T-cell (primary cell): ENCODE measurements around the gene CORO7. TPM values are rescaled to one million over a fixed set of nuclear protein-coding genes. Genes with fewer than 3 reads are reported as not detected.

Experiments
- ATAC-seq, 4 experiments: fragments of 200-7000 bp in 3 of 4; fragments of 150-1000 bp in 1 of 4; cut with Tn5 transposase; replicated peaks in 1 of 4; 1 replicate in 3 of 4; 2 replicates in 1 of 4; pipeline ENCODE4 v1.10.0; 2021; ENCODE audit warnings: moderate library complexity in 3 of 4, mild to moderate bottlenecking in 2 of 4, moderate number of reproducible peaks in 1 of 4
- CTCF ChIA-PET, 2 donors: fragments of 300-600 bp; sonication (Branson Sonifier 250); formaldehyde crosslinking; loops; one replicate each; lab custom pipeline; 2022; ENCODE audit warnings: antibody characterized with exemption in 2 of 2; lab: Charles Lee
- POLR2A ChIA-PET, 2 donors: fragments of 300-600 bp; sonication (Branson Sonifier 250); formaldehyde crosslinking; loops; one replicate each; lab custom pipeline; 2022; ENCODE audit warnings: antibody characterized with exemption in 2 of 2; lab: Charles Lee
- DNase-seq, 35 experiments: peaks; one replicate each; pipeline versions ENCODE4 v3.0.0 to v3.0.0-alpha.2; 2013 to 2023
- H3K27ac ChIP-seq: one replicate; pipeline ENCODE4 v1.5.1; 2013; ENCODE audit warnings: low read length
- H3K27me3 ChIP-seq, 2 experiments: replicated peaks in 1 of 2; 1 replicate in 1 of 2; 2 replicates in 1 of 2; pipeline versions ENCODE4 v1.6.1 to v1.7.0; 2013; ENCODE audit warnings: low read length in 1 of 2, mixed read lengths in 1 of 2; ENCODE audit not compliant: control insufficient read depth in 2 of 2, insufficient read depth in 2 of 2; ENCODE audit errors: extremely low read depth in 1 of 2
- H3K36me3 ChIP-seq, 2 donors: 1 replicate in 1 of 2; 2 replicates in 1 of 2; pipeline versions ENCODE4 v1.6.1 to v1.7.0; 2013; ENCODE audit warnings: low read length in 1 of 2; ENCODE audit not compliant: control insufficient read depth in 2 of 2, insufficient read depth in 1 of 2; ENCODE audit errors: extremely low read depth in 1 of 2
- H3K4me1 ChIP-seq, 2 experiments: 1 replicate in 1 of 2; 2 replicates in 1 of 2; pipeline versions ENCODE4 v1.6.1 to v1.7.0; 2013; ENCODE audit warnings: low read length in 2 of 2, mixed read lengths in 1 of 2; ENCODE audit not compliant: insufficient read depth in 2 of 2, control insufficient read depth in 1 of 2; ENCODE audit errors: extremely low read depth in 1 of 2
- H3K4me3 ChIP-seq, 2 donors: 1 replicate in 1 of 2; 2 replicates in 1 of 2; pipeline versions ENCODE4 v1.5.1 to v1.7.0; 2013; ENCODE audit warnings: mild to moderate bottlenecking in 2 of 2, low read length in 1 of 2, moderate library complexity in 1 of 2; ENCODE audit not compliant: control insufficient read depth in 1 of 2; ENCODE audit errors: extremely low read depth in 1 of 2
- H3K9me3 ChIP-seq: 2 replicates; pipeline ENCODE4 v1.7.0; 2013
- H3K27ac Mint-ChIP-seq, 2 donors: one replicate each; pipeline ENCODE4 v1.8.0; 2020 to 2021; ENCODE audit warnings: mild to moderate bottlenecking in 2 of 2, mixed read lengths in 2 of 2
- H3K27me3 Mint-ChIP-seq, 2 donors: one replicate each; pipeline ENCODE4 v1.8.0; 2021 to 2022; ENCODE audit warnings: mixed read lengths in 2 of 2
- H3K36me3 Mint-ChIP-seq: one replicate; pipeline ENCODE4 v1.8.0; 2021; ENCODE audit warnings: mixed read lengths
- H3K4me1 Mint-ChIP-seq, 3 donors: one replicate each; pipeline ENCODE4 v1.8.0; 2020 to 2022; ENCODE audit warnings: mixed read lengths in 3 of 3, mild to moderate bottlenecking in 1 of 3
- H3K4me3 Mint-ChIP-seq, 3 donors: one replicate each; pipeline ENCODE4 v1.8.0; 2020 to 2022; ENCODE audit warnings: mild to moderate bottlenecking in 3 of 3, mixed read lengths in 3 of 3, moderate library complexity in 3 of 3
- H3K9me3 Mint-ChIP-seq, 3 donors: one replicate each; pipeline ENCODE4 v1.8.0; 2020 to 2022; ENCODE audit warnings: mixed read lengths in 3 of 3
- WGBS: methylation state at CpG from one replicate; pipeline ENCODE4 v1.1.5; 2013; ENCODE audit warnings: missing lambda C conversion rate; ENCODE audit not compliant: insufficient coverage; 5-methylcytosine and 5-hydroxymethylcytosine counted together
- total RNA-seq, 35 experiments: library from RNA in 6 of 35; stranded (reverse) in 6 of 35; fragments of 120-200 nt in 1 of 35; gene quantifications; one replicate each; pipeline versions ENCODE4 v1.2.1 to v1.2.4 and lab custom pipeline; 2013 to 2026

The CORO7 gene
- total RNA-seq, 5 donors from 2014 or later (not counting 1 experiment from before 2014, with no cell fraction given): 213 to 675 (median 230) TPM

- no peaks in the 10 kb centered on the region for H3K9me3 Mint-ChIP-seq
- H3K36me3 Mint-ChIP-seq: peaks cover 14% of the 10 kb centered on the region
- peak overlapping the region in 2 of 3 donors; percentile 28 to 39 for H3K4me3 Mint-ChIP-seq
- DNase-seq (no peak), ATAC-seq (no peak)
- no peaks in the 10 kb centered on the region for H3K9me3 ChIP-seq
- peaks cover 44 to 53% (median 45%) of the 10 kb centered on the region in 3 donors for H3K4me1 Mint-ChIP-seq
- peak overlapping the region; percentile 46 to 74 for H3K27ac Mint-ChIP-seq
- no peak overlapping the region for H3K27ac ChIP-seq
- H3K4me3 ChIP-seq: no peak overlapping the region
- peaks cover 6 to 76% of the 10 kb centered on the region in 2 experiments for H3K4me1 ChIP-seq
- WGBS: 99% methylated on average over 6 of the region's 8 CpGs
- H3K27me3 Mint-ChIP-seq: no peaks in the 10 kb centered on the region
- POLR2A ChIA-PET: no interaction called here
- CTCF ChIA-PET: interaction anchor here in 1 of 2 donors (0.5 to 1.2 kb wide), 2 partner anchors 8 to 27 kb away, joined by 3 to 8 read pairs; no protein-coding TSS in a partner anchor
- peaks cover 19 to 63% of the 10 kb centered on the region in 2 donors for H3K36me3 ChIP-seq
- H3K27me3 ChIP-seq: no peaks in the 10 kb centered on the region
Observed at GRCh38 chr16:4412159-4412558, 4.2 kb downstream of the CORO7 start.

- Mint-ChIP-seq H3K27ac (no peak overlapping the region), H3K4me1 (peaks cover 42 to 50% (median 44%) of the 10 kb centered on the region in 3 donors), H3K4me3 (no peak overlapping the region), H3K36me3 (peaks cover 14% of the 10 kb centered on the region), H3K27me3 (no peaks in the 10 kb centered on the region), H3K9me3 (no peaks in the 10 kb centered on the region)
- Histone ChIP-seq H3K36me3 (peaks cover 20 to 67% of the 10 kb centered on the region in 2 donors), H3K9me3 (no peaks in the 10 kb centered on the region), H3K27ac (no peak overlapping the region), H3K27me3 (no peaks in the 10 kb centered on the region), H3K4me1 (peaks cover 2 to 71% of the 10 kb centered on the region in 2 experiments), H3K4me3 (no peak overlapping the region)
- ATAC-seq (no peak), DNase-seq (no peak)
- ChIA-PET POLR2A (no interaction called here), CTCF (no interaction called here)
- WGBS: 97% methylated on average over 11 of the region's 16 CpGs
Observed at GRCh38 chr16:4411684-4412083, 4.7 kb downstream of the CORO7 start.

GRCh38 chr16:4410335-4411075, 5.9 kb downstream of the CORO7 start:
- H3K4me3 Mint-ChIP-seq: peak overlapping the region in 1 of 3 donors; percentile 31
- no peak for ATAC-seq

GRCh38 chr16:4409081-4409932, 7.1 kb downstream of the CORO7 start:
- CTCF ChIA-PET: no interaction called here
- H3K27ac Mint-ChIP-seq: no peak overlapping the region
- peaks cover 32 to 41% (median 36%) of the 10 kb centered on the region in 3 donors for H3K4me1 Mint-ChIP-seq
- H3K4me1 ChIP-seq: peaks cover 0 to 61% of the 10 kb centered on the region in 2 experiments
- H3K36me3 Mint-ChIP-seq: peaks cover 24% of the 10 kb centered on the region
- no peaks in the 10 kb centered on the region for H3K9me3 Mint-ChIP-seq
- no peaks in the 10 kb centered on the region for H3K27me3 Mint-ChIP-seq
- no peak for ATAC-seq
- no peak overlapping the region for H3K4me3 Mint-ChIP-seq
- 95% methylated on average over 19 of the region's 19 CpGs for WGBS
- H3K36me3 ChIP-seq: peaks cover 33 to 91% of the 10 kb centered on the region in 2 donors
- H3K27ac ChIP-seq: no peak overlapping the region
- peak in 1 of 35 experiments; percentile 23 for DNase-seq
- H3K9me3 ChIP-seq: no peaks in the 10 kb centered on the region
- H3K27me3 ChIP-seq: no peaks in the 10 kb centered on the region
- POLR2A ChIA-PET: interaction anchor here (0.9 to 1.0 kb wide), 2 partner anchors 8 to 11 kb away, joined by 3 to 6 read pairs; no protein-coding TSS in a partner anchor
- no peak overlapping the region for H3K4me3 ChIP-seq

More at GRCh38 chr16:4410335-4411075, 5.9 kb downstream of the CORO7 start:
- ChIA-PET POLR2A (interaction anchor here (0.7 to 1.1 kb wide), 4 partner anchors 9 to 157 kb away, joined by 3 read pairs; no protein-coding TSS in a partner anchor), CTCF (no interaction called here)
- Mint-ChIP-seq H3K27me3 (no peaks in the 10 kb centered on the region), H3K27ac (peak overlapping the region; percentile 65 to 80), H3K4me1 (peaks cover 41 to 48% (median 41%) of the 10 kb centered on the region in 3 donors), H3K36me3 (peaks cover 18% of the 10 kb centered on the region), H3K9me3 (no peaks in the 10 kb centered on the region)
- Histone ChIP-seq H3K4me1 (peaks cover 2 to 68% of the 10 kb centered on the region in 2 experiments), H3K27me3 (no peaks in the 10 kb centered on the region), H3K36me3 (peaks cover 26 to 79% of the 10 kb centered on the region in 2 donors), H3K27ac (no peak overlapping the region), H3K9me3 (no peaks in the 10 kb centered on the region), H3K4me3 (no peak overlapping the region)
- WGBS: 80% methylated on average over 7 of the region's 15 CpGs
- DNase-seq: no peak

- CTCF ChIA-PET: no interaction called here
- Mint-ChIP-seq H3K27me3 (no peaks in the 10 kb centered on the region), H3K36me3 (peaks cover 25% of the 10 kb centered on the region), H3K9me3 (no peaks in the 10 kb centered on the region), H3K4me1 (peaks cover 25 to 35% (median 33%) of the 10 kb centered on the region in 3 donors), H3K4me3 (no peak overlapping the region), H3K27ac (no peak overlapping the region)
- Histone ChIP-seq H3K4me3 (no peak overlapping the region), H3K4me1 (peaks cover 0 to 55% of the 10 kb centered on the region in 2 experiments), H3K27me3 (no peaks in the 10 kb centered on the region), H3K36me3 (peaks cover 39 to 99% of the 10 kb centered on the region in 2 donors), H3K27ac (no peak overlapping the region), H3K9me3 (no peaks in the 10 kb centered on the region)
- 90% methylated on average over 10 of the region's 10 CpGs for WGBS
- ATAC-seq: no peak
- POLR2A ChIA-PET: interaction anchor here in 1 of 2 donors (0.6 kb wide), 1 partner anchor 16 kb away, joined by 3 read pairs; no protein-coding TSS in a partner anchor
- no peak for DNase-seq
Observed at GRCh38 chr16:4408323-4408690, 8.1 kb downstream of the CORO7 start.
